ENCODE data around the gene CEMIP. TPM values are rescaled to one million over a fixed set of nuclear protein-coding genes. Genes with fewer than 3 reads are reported as not detected.

The CEMIP gene
- total and polyA plus RNA-seq, 2 experiments from 2014 or later, result 2.3 to 4.4 TPM

DNA sequence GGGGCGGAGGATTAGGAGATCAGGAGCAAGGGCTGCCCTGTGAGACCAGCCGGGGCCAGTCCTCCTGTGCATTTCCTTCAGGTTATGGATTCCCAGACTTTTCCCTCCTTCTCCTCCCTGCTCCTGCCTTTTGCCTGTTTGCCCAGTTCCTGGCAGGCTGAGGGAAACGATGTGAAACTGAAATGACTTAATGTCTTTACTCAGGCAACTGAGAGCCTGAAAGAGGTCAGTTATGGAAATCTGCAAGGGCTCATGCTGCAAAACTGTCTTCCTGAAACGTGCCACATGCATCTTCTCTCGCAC, 153.3 kb downstream of the CEMIP start:
- H3K27ac ChIP-seq, result peak overlapping the region; percentile 43
- TF ChIP-seq, protein P1, sequence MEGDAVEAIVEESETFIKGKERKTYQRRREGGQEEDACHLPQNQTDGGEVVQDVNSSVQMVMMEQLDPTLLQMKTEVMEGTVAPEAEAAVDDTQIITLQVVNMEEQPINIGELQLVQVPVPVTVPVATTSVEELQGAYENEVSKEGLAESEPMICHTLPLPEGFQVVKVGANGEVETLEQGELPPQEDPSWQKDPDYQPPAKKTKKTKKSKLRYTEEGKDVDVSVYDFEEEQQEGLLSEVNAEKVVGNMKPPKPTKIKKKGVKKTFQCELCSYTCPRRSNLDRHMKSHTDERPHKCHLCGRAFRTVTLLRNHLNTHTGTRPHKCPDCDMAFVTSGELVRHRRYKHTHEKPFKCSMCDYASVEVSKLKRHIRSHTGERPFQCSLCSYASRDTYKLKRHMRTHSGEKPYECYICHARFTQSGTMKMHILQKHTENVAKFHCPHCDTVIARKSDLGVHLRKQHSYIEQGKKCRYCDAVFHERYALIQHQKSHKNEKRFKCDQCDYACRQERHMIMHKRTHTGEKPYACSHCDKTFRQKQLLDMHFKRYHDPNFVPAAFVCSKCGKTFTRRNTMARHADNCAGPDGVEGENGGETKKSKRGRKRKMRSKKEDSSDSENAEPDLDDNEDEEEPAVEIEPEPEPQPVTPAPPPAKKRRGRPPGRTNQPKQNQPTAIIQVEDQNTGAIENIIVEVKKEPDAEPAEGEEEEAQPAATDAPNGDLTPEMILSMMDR (IDR thresholded peaks at IDR 0.05; ENCODE audit: poor library complexity), result no peak
- TF ChIP-seq EZH2 (IDR thresholded peaks at IDR 0.05; ENCODE audit: borderline replicate concordance) (no peak), EZH2phosphoT487 (IDR thresholded peaks at IDR 0.05; ENCODE audit: low read depth, severe bottlenecking, unreplicated experiment) (no peak)
- peaks cover 4% of the 10 kb centered on the region for H3K4me1 ChIP-seq (ENCODE audit: insufficient read depth)
- H3K79me2 ChIP-seq, result no peaks in the 10 kb centered on the region
- WGBS (ENCODE audit: low lambda C conversion rate, missing lambda C conversion rate), result 63% methylated on average over 5 of the region's 5 CpGs
- no peak overlapping the region for H2AFZ ChIP-seq
- no peaks in the 10 kb centered on the region for H3K36me3 ChIP-seq (replicated peaks; ENCODE audit: insufficient read depth, low read depth)
- no peak overlapping the region for H3K4me3 ChIP-seq
- H3K4me2 ChIP-seq, result no peak overlapping the region
- no peaks in the 10 kb centered on the region for H3K9me3 ChIP-seq (ENCODE audit: low read depth)
- no peaks in the 10 kb centered on the region for H4K20me1 ChIP-seq (ENCODE audit: insufficient read depth, poor library complexity, severe bottlenecking)
- no peak for DNase-seq (ENCODE audit: low spot score)
- H3K9me2 ChIP-seq (replicated peaks; ENCODE audit: insufficient read depth), result no peaks in the 10 kb centered on the region
- no peaks in the 10 kb centered on the region for H3K27me3 ChIP-seq

DNA sequence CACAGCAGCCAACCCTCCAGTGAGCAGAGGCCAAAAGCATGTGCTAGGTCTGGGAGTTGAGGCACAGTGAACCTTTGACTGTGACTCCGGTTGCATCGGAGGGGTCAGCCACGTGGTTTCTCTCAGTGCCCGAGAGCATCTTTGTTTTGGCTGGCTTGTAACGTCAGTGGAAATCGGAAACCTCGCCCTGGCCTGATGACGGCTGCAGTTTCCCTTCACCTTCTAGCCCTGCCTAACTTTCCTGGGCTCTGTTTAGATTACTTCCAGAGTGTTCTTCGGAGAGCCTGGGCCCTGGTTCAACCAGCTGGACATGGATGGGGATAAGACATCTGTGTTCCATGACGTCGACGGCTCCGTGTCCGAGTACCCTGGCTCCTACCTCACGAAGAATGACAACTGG, 153.8 kb downstream of the CEMIP start:
- no peaks in the 10 kb centered on the region for H3K27me3 ChIP-seq
- WGBS (ENCODE audit: low lambda C conversion rate, missing lambda C conversion rate), result 64% methylated on average over 15 of the region's 15 CpGs
- peak overlapping the region; percentile 43 for H3K27ac ChIP-seq
- H3K4me1 ChIP-seq (ENCODE audit: insufficient read depth), result peaks cover 4% of the 10 kb centered on the region
- H3K36me3 ChIP-seq (replicated peaks; ENCODE audit: insufficient read depth, low read depth), result no peaks in the 10 kb centered on the region
- H4K20me1 ChIP-seq (ENCODE audit: insufficient read depth, poor library complexity, severe bottlenecking), result no peaks in the 10 kb centered on the region
- no peak overlapping the region for H2AFZ ChIP-seq
- H3K4me3 ChIP-seq, result no peak overlapping the region
- no peaks in the 10 kb centered on the region for H3K9me3 ChIP-seq (ENCODE audit: low read depth)
- TF ChIP-seq EZH2phosphoT487 (IDR thresholded peaks at IDR 0.05; ENCODE audit: low read depth, severe bottlenecking, unreplicated experiment) (no peak), EZH2 (IDR thresholded peaks at IDR 0.05; ENCODE audit: borderline replicate concordance) (no peak)
- TF ChIP-seq, protein P1 (IDR thresholded peaks at IDR 0.05; ENCODE audit: poor library complexity), result no peak
- H3K9me2 ChIP-seq (replicated peaks; ENCODE audit: insufficient read depth), result no peaks in the 10 kb centered on the region
- H3K79me2 ChIP-seq, result no peaks in the 10 kb centered on the region
- DNase-seq (ENCODE audit: low spot score), result no peak
- H3K4me2 ChIP-seq, result no peak overlapping the region

DNA sequence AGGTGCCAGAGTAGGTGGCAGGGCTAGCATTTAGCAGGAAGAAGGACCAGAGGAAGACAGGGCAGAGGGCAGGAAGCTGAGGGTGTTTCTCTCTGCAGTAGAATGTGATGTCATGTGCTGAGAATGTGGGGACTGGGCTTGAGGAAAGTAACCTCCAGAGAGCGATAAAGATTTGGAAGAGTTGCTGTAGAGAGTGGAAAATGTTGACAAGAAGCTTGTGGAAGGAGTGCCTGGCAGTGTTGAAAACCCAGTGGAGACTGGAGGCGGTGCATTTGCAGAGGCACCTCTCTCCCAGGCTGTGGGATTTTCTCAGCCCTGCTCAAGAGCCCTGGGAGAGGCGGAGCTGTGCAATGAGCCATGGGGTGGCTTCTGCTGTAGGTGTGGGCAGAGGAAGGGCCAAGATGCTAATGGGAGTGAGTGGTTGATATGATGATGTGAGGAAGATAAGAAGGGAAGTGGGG, 155.6 kb downstream of the CEMIP start:
- 86% methylated on average over 3 of the region's 3 CpGs for WGBS (ENCODE audit: low lambda C conversion rate, missing lambda C conversion rate)
- H3K4me2 ChIP-seq, result no peak overlapping the region

More for the DNA sequence above, 155.6 kb downstream of the CEMIP start:
- TF ChIP-seq, protein P1 (IDR thresholded peaks at IDR 0.05; ENCODE audit: poor library complexity), result no peak
- no peak for TF ChIP-seq EZH2 (IDR thresholded peaks at IDR 0.05; ENCODE audit: borderline replicate concordance)
- no peak for TF ChIP-seq EZH2phosphoT487 (IDR thresholded peaks at IDR 0.05; ENCODE audit: low read depth, severe bottlenecking, unreplicated experiment)
- peak; percentile 47 for DNase-seq (ENCODE audit: low spot score)
- Histone ChIP-seq H3K27me3 (no peaks in the 10 kb centered on the region), H3K9me3 (ENCODE audit: low read depth) (no peaks in the 10 kb centered on the region), H3K36me3 (replicated peaks; ENCODE audit: insufficient read depth, low read depth) (no peaks in the 10 kb centered on the region), H3K4me3 (no peak overlapping the region), H3K27ac (no peak overlapping the region), H4K20me1 (ENCODE audit: insufficient read depth, poor library complexity, severe bottlenecking) (no peaks in the 10 kb centered on the region), H2AFZ (no peak overlapping the region), H3K4me1 (ENCODE audit: insufficient read depth) (peaks cover 4% of the 10 kb centered on the region), H3K9me2 (replicated peaks; ENCODE audit: insufficient read depth) (no peaks in the 10 kb centered on the region), H3K79me2 (no peaks in the 10 kb centered on the region)
